GM21619 (cell line): ENCODE results near the gene CLEC4G.

ENCODE experiments used
- ATAC-seq: cut with Tn5 transposase; IDR thresholded peaks from one replicate; pipeline ENCODE4 v1.9.1; 2021; ENCODE audit not compliant: unreplicated experiment

CLEC4G gene

GRCh38 chr19:7699003-7699402 lies 32.9 kb downstream of the CLEC4G start:
- ATAC-seq, result no peak

GRCh38 chr19:7698583-7698982 lies 33.3 kb downstream of the CLEC4G start:
- ATAC-seq, result no peak

GRCh38 chr19:7697721-7698287 lies 34.1 kb downstream of the CLEC4G start:
- no peak for ATAC-seq

DNA sequence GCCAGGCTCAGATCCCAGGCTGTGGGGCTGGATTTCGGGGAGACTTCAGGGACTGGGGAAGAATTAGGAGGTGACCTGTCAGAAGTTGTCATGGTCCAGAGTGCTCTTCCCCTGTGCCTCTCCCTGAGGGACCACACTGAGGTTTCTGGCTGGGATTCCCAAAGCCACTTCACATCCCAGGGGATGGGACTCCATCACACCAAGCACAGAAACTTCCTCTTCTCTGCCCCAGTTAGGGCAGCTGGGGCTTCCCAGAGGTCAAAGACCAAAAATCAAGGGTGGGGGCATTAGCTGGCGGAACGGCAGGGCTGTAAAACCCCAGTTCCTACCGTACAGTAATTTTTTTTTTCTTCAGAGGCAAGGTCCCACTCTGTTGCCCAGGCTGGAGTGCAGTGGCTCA lies 37.4 kb downstream of the CLEC4G start:
- no peak for ATAC-seq

- no peak for ATAC-seq
Observed at GRCh38 chr19:7692417-7693088, 39.4 kb downstream of the CLEC4G start.

DNA sequence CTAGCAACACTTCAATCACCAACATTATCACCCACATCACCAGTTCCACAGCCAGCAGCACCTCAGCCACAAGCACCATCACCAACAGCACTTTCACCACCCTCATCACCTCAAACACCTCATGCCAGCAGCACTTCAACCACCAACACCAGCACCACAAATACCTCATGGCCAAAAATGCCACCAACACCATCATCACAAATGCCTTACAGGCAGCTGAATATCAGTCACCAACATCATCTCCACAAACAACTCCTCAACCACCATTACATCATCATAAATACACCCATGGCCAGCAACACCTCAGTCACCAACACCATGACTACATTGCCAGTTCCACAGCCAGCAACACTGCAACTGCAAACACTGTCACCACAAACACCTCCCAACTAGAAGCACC lies 40.4 kb downstream of the CLEC4G start:
- no peak for ATAC-seq

GRCh38 chr19:7690779-7691258 lies 41.1 kb downstream of the CLEC4G start:
- ATAC-seq, result no peak

DNA sequence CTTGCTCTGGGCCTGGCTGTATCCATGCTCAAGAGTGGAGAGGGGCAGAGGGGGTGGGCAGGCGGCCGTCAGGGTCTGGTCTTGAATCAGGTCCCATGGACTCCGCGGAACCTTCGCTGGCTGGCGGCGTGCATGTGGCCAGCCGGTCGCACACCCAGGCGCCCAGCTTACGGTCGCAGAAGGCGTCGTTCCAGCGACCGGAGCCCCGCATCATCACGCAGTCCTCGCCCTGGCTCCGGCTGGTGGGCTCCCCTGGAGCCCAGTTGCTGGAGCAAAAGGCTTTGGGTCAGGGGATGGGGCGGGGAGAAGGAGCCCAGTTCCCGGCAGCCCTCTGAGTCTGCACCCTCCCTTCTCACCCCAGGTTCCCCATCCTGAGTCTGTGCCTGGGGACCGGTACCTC lies 42.7 kb downstream of the CLEC4G start:
- no peak for ATAC-seq

GRCh38 chr19:7687177-7687576 lies 44.7 kb downstream of the CLEC4G start:
- no peak for ATAC-seq

GRCh38 chr19:7685546-7686445 lies 46.1 kb downstream of the CLEC4G start:
- no peak for ATAC-seq

DNA sequence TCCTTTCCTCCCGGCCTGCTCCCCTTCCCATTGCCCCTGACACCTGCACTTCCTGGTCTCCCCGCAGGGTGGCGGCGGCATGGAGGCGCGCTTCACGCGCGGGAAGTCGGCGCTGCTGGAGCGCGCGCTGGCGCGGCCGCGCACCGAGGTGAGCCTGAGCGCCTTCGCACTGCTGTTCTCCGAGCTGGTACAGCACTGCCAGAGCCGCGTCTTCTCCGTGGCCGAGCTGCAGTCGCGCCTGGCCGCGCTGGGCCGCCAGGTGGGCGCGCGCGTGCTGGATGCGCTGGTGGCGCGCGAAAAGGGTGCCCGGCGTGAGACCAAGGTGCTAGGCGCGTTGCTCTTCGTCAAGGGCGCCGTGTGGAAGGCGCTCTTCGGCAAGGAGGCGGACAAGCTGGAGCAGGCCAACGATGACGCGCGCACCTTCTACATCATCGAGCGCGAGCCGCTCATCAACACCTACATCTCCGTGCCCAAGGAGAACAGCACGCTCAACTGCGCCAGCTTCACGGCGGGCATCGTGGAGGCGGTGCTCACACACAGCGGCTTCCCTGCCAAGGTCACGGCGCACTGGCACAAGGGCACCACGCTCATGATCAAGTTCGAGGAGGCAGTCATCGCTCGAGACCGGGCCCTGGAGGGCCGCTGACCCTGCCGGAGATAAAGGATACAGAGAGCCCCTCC lies 49.6 kb downstream of the CLEC4G start:
- no peak for ATAC-seq

DNA sequence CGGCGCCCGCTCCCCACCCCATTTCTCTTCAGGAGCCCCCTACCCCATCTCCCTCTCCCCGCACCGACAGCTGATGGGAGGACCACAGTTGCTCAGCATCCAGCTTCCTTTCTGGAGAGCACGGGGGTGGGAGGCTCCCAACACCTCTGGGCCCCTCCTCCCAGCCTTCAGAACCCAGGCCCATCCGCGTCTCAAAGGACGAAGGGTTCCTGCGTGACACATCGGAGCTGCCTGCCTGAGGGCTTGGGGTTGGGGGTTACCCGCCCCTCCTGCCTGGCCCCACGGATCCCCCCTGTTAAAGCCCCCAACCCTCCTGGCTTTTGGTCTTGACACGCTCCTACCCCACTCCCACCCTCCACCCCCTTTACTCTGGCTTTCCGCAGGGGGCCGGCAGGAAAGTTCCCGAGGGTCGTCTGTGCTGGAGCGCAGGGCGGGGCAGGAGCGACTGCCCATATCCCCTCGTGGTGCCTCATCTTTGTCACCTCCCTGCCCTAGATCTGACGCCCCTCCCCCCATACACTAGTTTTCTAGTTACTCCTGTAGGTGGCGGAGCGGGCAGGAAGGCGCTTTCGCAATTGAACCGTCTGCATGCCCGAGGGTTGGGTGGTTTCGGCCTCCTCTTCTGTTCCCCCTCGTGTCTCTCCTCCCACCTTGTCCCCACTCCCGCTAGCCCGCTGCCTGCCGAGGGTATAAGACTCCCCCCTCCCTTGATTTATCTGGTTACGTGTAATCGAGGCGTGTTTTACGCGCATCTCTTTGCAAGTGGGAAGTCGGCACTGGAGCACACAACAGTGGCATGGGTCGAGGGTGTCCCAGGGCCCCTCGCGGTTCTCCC lies 50.4 kb downstream of the CLEC4G start:
- no peak for ATAC-seq

GRCh38 chr19:7680606-7681339 lies 51.1 kb downstream of the CLEC4G start, which contains the start of gene TRAPPC5:
Gene TRAPPC5, plus strand, starts transcription at chr19:7680833. Its CDS starts 1,421 bp downstream, at chr19:7682254.
- no peak for ATAC-seq

DNA sequence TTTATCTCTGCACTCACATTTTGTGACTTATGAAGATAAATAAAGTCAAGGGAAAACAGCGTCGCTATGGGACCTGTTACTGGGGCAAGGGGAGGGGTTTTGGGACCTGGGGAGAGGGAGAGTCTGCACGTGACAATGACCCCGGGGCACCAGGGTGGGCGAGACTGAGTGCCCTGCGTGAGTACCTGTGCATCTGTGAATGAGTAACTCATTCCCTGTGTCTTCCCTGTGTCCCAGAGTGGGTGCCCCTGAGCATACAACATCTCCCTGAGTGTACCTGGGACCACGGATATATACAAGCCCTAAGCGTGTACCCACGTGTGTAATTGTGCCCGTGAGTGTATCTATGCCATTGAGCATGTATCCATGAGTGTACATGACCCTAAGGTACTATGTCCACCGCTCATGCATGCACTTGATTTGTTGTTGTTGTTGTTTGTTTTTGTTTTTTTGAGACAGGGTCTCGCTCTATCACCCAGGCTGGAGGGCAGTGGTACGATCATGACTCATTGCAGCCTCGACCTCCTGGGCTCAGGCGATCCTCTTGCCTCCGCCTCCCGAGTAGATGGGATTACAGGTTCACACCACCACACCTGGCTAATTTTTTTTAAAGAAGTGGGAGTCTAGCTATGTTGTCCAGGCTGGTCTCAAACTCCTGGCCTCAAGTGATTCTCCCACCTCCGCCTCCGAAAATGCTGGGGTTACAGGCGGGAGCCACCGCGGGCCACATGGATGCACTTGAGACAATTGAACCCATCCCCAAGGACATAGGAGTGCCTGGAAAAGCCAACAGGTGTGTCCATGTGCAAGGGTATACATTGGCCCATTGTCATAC lies 51.9 kb downstream of the CLEC4G start:
- no peak for ATAC-seq

GRCh38 chr19:7678971-7679751 lies 52.7 kb downstream of the CLEC4G start:
- ATAC-seq, result no peak
